MM.1S (cell line): ENCODE measurements around the gene POLR3GL.

Experiments used
- DNase-seq: peaks from one replicate; pipeline ENCODE4 v3.0.0-alpha.2; 2015
- H2AFZ ChIP-seq: fragments of 300-600 bp; sonication (generic); 2 replicates; pipeline ENCODE4 v1.6.0; 2016; ENCODE audit warnings: antibody characterized with exemption, low read length
- H3F3A ChIP-seq: fragments of 300-600 bp; sonication (generic); 2 replicates; pipeline ENCODE4 v1.6.1; 2016; ENCODE audit warnings: mild to moderate bottlenecking, antibody characterized with exemption, low read length, moderate library complexity, mixed read lengths; ENCODE audit not compliant: insufficient read depth
- H3K27ac ChIP-seq: fragments of 300-600 bp; sonication (generic); 2 replicates; pipeline ENCODE4 v1.5.1; 2016; ENCODE audit warnings: mild to moderate bottlenecking, low read length
- H3K27me3 ChIP-seq: fragments of 300-600 bp; sonication (generic); replicated peaks from 2 replicates; pipeline ENCODE4 v1.6.0; 2016; ENCODE audit warnings: low read length; ENCODE audit not compliant: insufficient read depth
- H3K36me3 ChIP-seq: fragments of 300-600 bp; sonication (generic); replicated peaks from 2 replicates; pipeline ENCODE4 v1.6.1; 2016; ENCODE audit warnings: mild to moderate bottlenecking, low read length, mixed read lengths; ENCODE audit not compliant: insufficient read depth
- H3K4me1 ChIP-seq: fragments of 300-600 bp; sonication (generic); 2 replicates; pipeline ENCODE4 v1.6.1; 2016; ENCODE audit warnings: low read length, mixed read lengths
- H3K4me2 ChIP-seq: fragments of 300-600 bp; sonication (generic); 2 replicates; pipeline ENCODE4 v1.6.0; 2016; ENCODE audit warnings: low read depth, low read length
- H3K4me3 ChIP-seq: fragments of 300-600 bp; sonication (generic); 2 replicates; pipeline ENCODE4 v1.5.1; 2016; ENCODE audit warnings: low read length, mixed read lengths
- H3K79me2 ChIP-seq: fragments of 300-600 bp; sonication (generic); 2 replicates; pipeline ENCODE4 v1.6.1; 2016; ENCODE audit warnings: mixed run types, low read length, mixed read lengths
- H3K9ac ChIP-seq: fragments of 300-600 bp; sonication (generic); 2 replicates; pipeline ENCODE4 v1.6.1; 2016; ENCODE audit warnings: low read length, mixed read lengths
- H3K9me2 ChIP-seq: fragments of 300-600 bp; sonication (generic); replicated peaks from 2 replicates; pipeline ENCODE4 v1.6.1; 2016; ENCODE audit warnings: mild to moderate bottlenecking, low read length, mixed read lengths; ENCODE audit not compliant: insufficient read depth
- H3K9me3 ChIP-seq: fragments of 300-600 bp; sonication (generic); replicated peaks from 2 replicates; pipeline ENCODE4 v1.6.1; 2016; ENCODE audit warnings: mild to moderate bottlenecking, low read length, mixed read lengths; ENCODE audit not compliant: insufficient read depth
- H4K20me1 ChIP-seq: fragments of 300-600 bp; sonication (generic); 2 replicates; pipeline ENCODE4 v1.6.1; 2016; ENCODE audit warnings: mild to moderate bottlenecking, low read length, moderate library complexity, mixed read lengths; ENCODE audit not compliant: insufficient read depth
- EZH2 ChIP-seq: fragments of 300-600 bp; sonication (generic); optimal IDR thresholded peaks from 2 replicates; pipeline ENCODE3; 2017; ENCODE audit warnings: low read depth, mild to moderate bottlenecking, antibody characterized with exemption, low read length, mixed read lengths
- EZH2phosphoT487 ChIP-seq: fragments of 300-600 bp; sonication (generic); IDR thresholded peaks from 2 replicates; pipeline ENCODE4 v1.6.1; 2018; ENCODE audit warnings: antibody characterized with exemption, low read length
- TF ChIP-seq, protein P1 (sequence below): fragments of 300-600 bp; sonication (generic); IDR thresholded peaks from 2 replicates; pipeline ENCODE4 v1.5.1; 2016; ENCODE audit warnings: antibody characterized with exemption, low read length, mixed read lengths

POLR3GL gene

GRCh38 chr1:145953861-145954260, 10.6 kb upstream of the POLR3GL start:
- H3K27me3 ChIP-seq: peaks cover 15% of the 10 kb centered on the region
- H3K9me3 ChIP-seq: no peaks in the 10 kb centered on the region
- H2AFZ ChIP-seq: no peak overlapping the region
- peaks cover 9% of the 10 kb centered on the region; the same call in 1 of the 2 replicates for H3F3A ChIP-seq
- TF ChIP-seq EZH2phosphoT487 (no peak), EZH2 (no peak)
- TF ChIP-seq, protein P1, sequence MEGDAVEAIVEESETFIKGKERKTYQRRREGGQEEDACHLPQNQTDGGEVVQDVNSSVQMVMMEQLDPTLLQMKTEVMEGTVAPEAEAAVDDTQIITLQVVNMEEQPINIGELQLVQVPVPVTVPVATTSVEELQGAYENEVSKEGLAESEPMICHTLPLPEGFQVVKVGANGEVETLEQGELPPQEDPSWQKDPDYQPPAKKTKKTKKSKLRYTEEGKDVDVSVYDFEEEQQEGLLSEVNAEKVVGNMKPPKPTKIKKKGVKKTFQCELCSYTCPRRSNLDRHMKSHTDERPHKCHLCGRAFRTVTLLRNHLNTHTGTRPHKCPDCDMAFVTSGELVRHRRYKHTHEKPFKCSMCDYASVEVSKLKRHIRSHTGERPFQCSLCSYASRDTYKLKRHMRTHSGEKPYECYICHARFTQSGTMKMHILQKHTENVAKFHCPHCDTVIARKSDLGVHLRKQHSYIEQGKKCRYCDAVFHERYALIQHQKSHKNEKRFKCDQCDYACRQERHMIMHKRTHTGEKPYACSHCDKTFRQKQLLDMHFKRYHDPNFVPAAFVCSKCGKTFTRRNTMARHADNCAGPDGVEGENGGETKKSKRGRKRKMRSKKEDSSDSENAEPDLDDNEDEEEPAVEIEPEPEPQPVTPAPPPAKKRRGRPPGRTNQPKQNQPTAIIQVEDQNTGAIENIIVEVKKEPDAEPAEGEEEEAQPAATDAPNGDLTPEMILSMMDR: no peak
- H3K27ac ChIP-seq: no peak overlapping the region
- H3K4me3 ChIP-seq: no peak overlapping the region
- no peaks in the 10 kb centered on the region for H3K79me2 ChIP-seq
- H3K9ac ChIP-seq: no peak overlapping the region
- H3K4me2 ChIP-seq: no peak overlapping the region
- H3K4me1 ChIP-seq: peaks cover 18% of the 10 kb centered on the region
- no peaks in the 10 kb centered on the region for H4K20me1 ChIP-seq
- H3K9me2 ChIP-seq: no peaks in the 10 kb centered on the region
- no peak for DNase-seq
- no peaks in the 10 kb centered on the region for H3K36me3 ChIP-seq

- no peaks in the 10 kb centered on the region for H3K9me3 ChIP-seq
- H3K9ac ChIP-seq: no peak overlapping the region
- H3K9me2 ChIP-seq: no peaks in the 10 kb centered on the region
- no peak overlapping the region for H2AFZ ChIP-seq
- peaks cover 18% of the 10 kb centered on the region for H3K4me1 ChIP-seq
- no peak overlapping the region for H3K27ac ChIP-seq
- no peaks in the 10 kb centered on the region for H4K20me1 ChIP-seq
- H3K79me2 ChIP-seq: no peaks in the 10 kb centered on the region
- H3K4me3 ChIP-seq: no peak overlapping the region
- peaks cover 9% of the 10 kb centered on the region; the same call in 1 of the 2 replicates for H3F3A ChIP-seq
- TF ChIP-seq EZH2 (no peak), EZH2phosphoT487 (no peak)
- TF ChIP-seq, protein P1: no peak
- DNase-seq: no peak
- peaks cover 31% of the 10 kb centered on the region for H3K27me3 ChIP-seq
- H3K36me3 ChIP-seq: no peaks in the 10 kb centered on the region
- H3K4me2 ChIP-seq: no peak overlapping the region
Measured at GRCh38 chr1:145955436-145955835, 9.1 kb upstream of the POLR3GL start.

GRCh38 chr1:145956361-145956760, 8.1 kb upstream of the POLR3GL start:
- Histone ChIP-seq H3K79me2 (no peaks in the 10 kb centered on the region), H4K20me1 (no peaks in the 10 kb centered on the region), H3K9me3 (no peaks in the 10 kb centered on the region), H3K27ac (no peak overlapping the region), H3K4me1 (peaks cover 24% of the 10 kb centered on the region), H2AFZ (no peak overlapping the region), H3K36me3 (no peaks in the 10 kb centered on the region), H3K9me2 (no peaks in the 10 kb centered on the region), H3K9ac (no peak overlapping the region), H3K4me3 (no peak overlapping the region), H3K27me3 (peaks cover 40% of the 10 kb centered on the region), H3F3A (peaks cover 9% of the 10 kb centered on the region; the same call in 1 of the 2 replicates), H3K4me2 (no peak overlapping the region)
- no peak for DNase-seq
- TF ChIP-seq EZH2phosphoT487: no peak
- TF ChIP-seq EZH2: no peak
- TF ChIP-seq, protein P1: no peak
